ENCODE results near the gene ADARB1. TPM values are rescaled to one million over a fixed set of nuclear protein-coding genes. Genes with fewer than 3 reads are reported as not detected.
A peak's percentile ranks its signal among the peaks of the same experiment; 100 is the strongest.

The ADARB1 gene
- total and polyA plus RNA-seq, 2 of the 4 experiments (the other 2 are of a cell fraction) = 39.8 to 47.3 TPM

DNA sequence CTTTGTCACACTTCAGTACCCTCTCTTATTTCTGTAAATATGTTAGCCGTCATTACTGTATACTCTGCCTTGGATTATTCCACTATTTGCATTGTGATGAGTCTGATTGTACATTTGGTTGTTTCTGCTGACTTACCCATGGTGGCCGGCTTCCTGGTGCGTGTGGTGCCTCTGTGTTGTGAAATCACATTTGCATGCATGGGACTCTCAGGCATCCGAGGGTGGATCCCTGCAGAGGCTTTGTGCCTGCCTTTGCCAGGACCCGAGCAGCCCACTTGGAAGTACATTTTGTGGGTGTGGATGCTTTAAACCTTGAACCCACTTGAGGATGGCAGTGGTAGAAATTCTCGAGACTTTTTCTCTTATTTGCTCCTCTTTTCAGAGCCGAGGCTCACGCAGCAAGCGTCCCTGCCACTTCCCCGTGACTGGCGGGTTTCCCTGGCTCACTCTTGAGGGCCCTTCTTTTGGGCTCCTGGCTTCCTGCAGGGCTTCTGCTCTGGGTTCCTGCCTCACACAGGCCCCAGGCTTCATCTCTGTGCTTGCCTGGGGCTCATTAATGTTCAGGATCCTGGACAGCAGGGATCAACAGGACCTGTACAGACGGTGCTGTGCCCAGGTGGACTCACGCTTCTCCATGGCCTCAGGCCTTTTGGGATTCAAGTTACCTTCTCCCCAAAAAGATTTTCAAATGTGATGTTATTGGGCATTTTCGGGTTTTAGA is 176.7 kb downstream of the ADARB1 start:
- no peaks in the 10 kb centered on the region for H3K79me1 ChIP-seq (ENCODE audit: low read depth in 1 of 2, low read length in 2 of 2)
- H3K18ac ChIP-seq (ENCODE audit: low read depth, low read length) = no peak overlapping the region
- H4K8ac ChIP-seq (ENCODE audit: low read depth in 2 of 2, low read length in 2 of 2) = no peak overlapping the region
- no peak for ATAC-seq (ENCODE audit: low read depth)
- no peak overlapping the region for H2AFZ ChIP-seq (replicated peaks; ENCODE audit: low read length, poor library complexity)
- no peak overlapping the region for H2AK9ac ChIP-seq (replicated peaks; ENCODE audit: low read depth, low read length, poor library complexity)
- no peak overlapping the region for H2BK20ac ChIP-seq (ENCODE audit: low read depth, low read length)
- H3K4ac ChIP-seq (ENCODE audit: low read depth, low read length) = no peak overlapping the region
- WGBS, 2 experiments (ENCODE audit: extremely low coverage in 2 of 2, insufficient read length in 1 of 2) = 79% methylated on average over 7 of the region's 14 CpGs; no CpG with 5 or more reads in 1 of the 2 experiments
- peaks cover 12% of the 10 kb centered on the region for H3K9me3 ChIP-seq (ENCODE audit: control insufficient read depth, insufficient read depth, low read length)
- H4K20me1 ChIP-seq (ENCODE audit: insufficient read depth, low read length) = no peaks in the 10 kb centered on the region
- no peak overlapping the region for H3K4me3 ChIP-seq (ENCODE audit: insufficient read depth, low read depth, low read length)
- no peak overlapping the region for H4K5ac ChIP-seq (ENCODE audit: low read depth, low read length)
- no TSS peak for BruUV-seq (replicated peaks)
- H3K56ac ChIP-seq (ENCODE audit: extremely low read depth, insufficient read depth, low read length) = no peak overlapping the region
- CTCF ChIA-PET = no interaction called here
- TF ChIP-seq FOS (IDR thresholded peaks at IDR 0.05; ENCODE audit: low read depth, low read length) (no peak), USF2 (IDR thresholded peaks at IDR 0.05; ENCODE audit: low read depth, low read length) (no peak), RCOR1 (IDR thresholded peaks at IDR 0.05; ENCODE audit: insufficient replicate concordance, low read length) (no peak), CHD1 (IDR thresholded peaks at IDR 0.05; ENCODE audit: low read depth, low read length) (no peak), CEBPB (IDR thresholded peaks at IDR 0.05; ENCODE audit: low read depth, low read length) (0 out of 2 replicates have a peak, but pooled peaks have one; percentile 4)
- TF ChIP-seq, protein P1, sequence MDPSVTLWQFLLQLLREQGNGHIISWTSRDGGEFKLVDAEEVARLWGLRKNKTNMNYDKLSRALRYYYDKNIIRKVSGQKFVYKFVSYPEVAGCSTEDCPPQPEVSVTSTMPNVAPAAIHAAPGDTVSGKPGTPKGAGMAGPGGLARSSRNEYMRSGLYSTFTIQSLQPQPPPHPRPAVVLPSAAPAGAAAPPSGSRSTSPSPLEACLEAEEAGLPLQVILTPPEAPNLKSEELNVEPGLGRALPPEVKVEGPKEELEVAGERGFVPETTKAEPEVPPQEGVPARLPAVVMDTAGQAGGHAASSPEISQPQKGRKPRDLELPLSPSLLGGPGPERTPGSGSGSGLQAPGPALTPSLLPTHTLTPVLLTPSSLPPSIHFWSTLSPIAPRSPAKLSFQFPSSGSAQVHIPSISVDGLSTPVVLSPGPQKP (IDR thresholded peaks at IDR 0.05; ENCODE audit: borderline replicate concordance, low read depth, low read length) = no peak
- H3K14ac ChIP-seq (replicated peaks; ENCODE audit: low read depth, low read length) = no peak overlapping the region
- peaks cover 4% of the 10 kb centered on the region for H3K4me1 ChIP-seq (ENCODE audit: control insufficient read depth, insufficient read depth, low read length)
- POLR2A ChIA-PET (ENCODE audit: unreplicated experiment) = no interaction called here
- H3K9me1 ChIP-seq (ENCODE audit: insufficient read depth, low read length) = no peaks in the 10 kb centered on the region
- H3K36me3 ChIP-seq (ENCODE audit: control insufficient read depth, insufficient read depth, low read length) = no peaks in the 10 kb centered on the region
- in situ Hi-C loops (cut with MboI; ENCODE audit: low sequenced_read_pairs) (no loop called here), dilution Hi-C loops (cut with HindIII; ENCODE audit: low sequenced_read_pairs, unreplicated experiment) (no loop called here), intact Hi-C loops (cut with micrococcal nuclease) (no loop called here)
- no peak overlapping the region for H3K9ac ChIP-seq (ENCODE audit: low read depth, low read length)
- H3K23ac ChIP-seq (ENCODE audit: low read depth, low read length) = no peak overlapping the region
- H2BK120ac ChIP-seq (ENCODE audit: low read depth, low read length) = no peak overlapping the region
- H4K91ac ChIP-seq (ENCODE audit: insufficient read depth, low read depth, low read length) = no peak overlapping the region
- H3K27me3 ChIP-seq (ENCODE audit: control insufficient read depth, insufficient read depth, low read length) = peaks cover 31% of the 10 kb centered on the region
- H2BK15ac ChIP-seq (ENCODE audit: low read depth, low read length) = no peak overlapping the region
- H3K27ac ChIP-seq (ENCODE audit: insufficient read depth, low read length) = no peak overlapping the region
- H2AK5ac ChIP-seq (ENCODE audit: low read depth, low read length) = no peak overlapping the region
- no peak overlapping the region for H3K4me2 ChIP-seq (ENCODE audit: low read depth, low read length)
- no peak for DNase-seq
- H2BK5ac ChIP-seq (ENCODE audit: low read depth, low read length, poor library complexity, severe bottlenecking) = no peak overlapping the region

Data from IMR-90 (cell line).